Measurements from ENCODE around the gene CILP2.
A peak's percentile ranks its signal among the peaks of the same experiment; 100 is the strongest.

The CILP2 gene

DNA sequence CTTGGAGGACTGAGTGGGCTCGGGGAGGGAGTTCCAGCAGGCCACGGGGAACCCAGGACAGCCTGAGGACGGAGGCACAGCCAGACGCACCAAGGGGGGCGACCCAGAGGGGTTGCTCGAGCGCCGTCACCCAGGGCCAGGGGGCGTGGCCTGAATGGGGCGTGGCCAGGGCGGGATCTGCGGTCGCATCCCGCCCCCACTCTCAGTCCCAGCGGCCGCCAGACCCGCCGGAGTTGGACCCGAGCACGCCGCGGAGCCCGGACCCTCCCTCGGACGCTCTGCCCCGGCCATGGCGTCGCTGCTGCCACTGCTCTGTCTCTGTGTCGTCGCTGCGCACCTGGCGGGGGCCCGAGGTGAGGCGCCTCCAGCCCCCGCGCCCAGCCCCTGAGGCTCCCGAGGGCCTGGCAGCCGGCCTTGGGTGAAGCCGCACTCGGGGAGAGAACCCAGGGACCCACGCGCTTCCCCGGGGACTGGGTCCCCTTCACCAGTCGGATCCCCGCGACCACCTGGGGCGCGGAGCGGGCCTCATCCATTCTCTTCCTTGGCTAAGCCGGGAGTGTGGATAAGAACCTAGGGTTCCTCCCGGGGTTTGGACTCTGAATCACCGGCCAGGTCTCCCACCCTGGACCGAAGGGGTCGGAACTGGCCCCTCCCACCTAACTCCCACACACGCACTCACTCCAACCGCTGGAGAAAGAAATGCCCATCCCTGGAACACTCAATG is at the start of gene CILP2:
TSS of gene CILP2 (plus strand) at position 205 of the 724 bp plus-strand sequence. CDS start at position 290, 85 bp downstream.
- DNase-seq = no peak

- DNase-seq = peak; percentile 97
These were observed 49.0 kb upstream of the CILP2 start for GRCh38 chr19:19488875-19489690.

- no peak for DNase-seq
These were observed 48.3 kb upstream of the CILP2 start for GRCh38 chr19:19489804-19490204.

GRCh38 chr19:19490214-19490968 is 47.7 kb upstream of the CILP2 start:
- peak; percentile 83 for DNase-seq

- no peak for DNase-seq
These were observed 46.6 kb upstream of the CILP2 start for GRCh38 chr19:19491321-19492025.

GRCh38 chr19:19492026-19492610 is 45.9 kb upstream of the CILP2 start:
- no peak for DNase-seq

DNA sequence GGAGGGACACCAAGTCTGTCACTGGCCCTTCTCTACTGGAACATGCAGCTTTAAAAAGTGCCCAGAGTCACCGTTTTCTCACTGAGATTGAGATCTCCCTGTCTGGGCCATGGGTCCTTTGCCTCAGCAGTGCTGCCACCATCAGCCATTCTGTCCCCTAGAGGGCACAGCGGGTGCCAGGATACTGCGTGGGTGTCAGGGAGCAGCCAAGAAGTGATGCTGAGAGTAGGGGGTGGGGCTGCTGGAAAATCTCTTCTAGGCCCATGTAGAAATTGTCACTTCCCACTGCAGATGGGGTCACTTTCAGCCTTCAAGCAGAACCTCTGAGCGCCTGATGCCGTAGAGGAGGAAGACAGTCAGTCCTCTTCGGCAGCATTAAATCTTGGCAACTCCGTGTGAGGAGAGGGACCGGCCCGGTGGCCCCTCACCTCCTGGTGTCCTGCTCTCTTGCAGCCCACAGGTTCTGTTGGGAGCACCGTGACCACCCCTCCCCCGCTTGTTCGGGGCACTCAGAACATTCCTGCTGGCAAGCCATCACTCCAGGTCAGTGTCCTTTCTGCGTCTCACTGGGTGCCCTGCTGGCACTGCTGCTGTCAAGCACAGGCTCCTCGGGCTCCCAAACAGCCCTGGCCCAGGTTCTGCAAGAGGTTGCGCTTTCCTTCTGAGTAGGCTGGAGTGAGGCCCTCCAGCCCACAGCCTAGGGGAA is 44.1 kb upstream of the CILP2 start:
- DNase-seq = no peak

GRCh38 chr19:19495614-19496603 is 42.2 kb upstream of the CILP2 start:
- no peak for DNase-seq

DNA sequence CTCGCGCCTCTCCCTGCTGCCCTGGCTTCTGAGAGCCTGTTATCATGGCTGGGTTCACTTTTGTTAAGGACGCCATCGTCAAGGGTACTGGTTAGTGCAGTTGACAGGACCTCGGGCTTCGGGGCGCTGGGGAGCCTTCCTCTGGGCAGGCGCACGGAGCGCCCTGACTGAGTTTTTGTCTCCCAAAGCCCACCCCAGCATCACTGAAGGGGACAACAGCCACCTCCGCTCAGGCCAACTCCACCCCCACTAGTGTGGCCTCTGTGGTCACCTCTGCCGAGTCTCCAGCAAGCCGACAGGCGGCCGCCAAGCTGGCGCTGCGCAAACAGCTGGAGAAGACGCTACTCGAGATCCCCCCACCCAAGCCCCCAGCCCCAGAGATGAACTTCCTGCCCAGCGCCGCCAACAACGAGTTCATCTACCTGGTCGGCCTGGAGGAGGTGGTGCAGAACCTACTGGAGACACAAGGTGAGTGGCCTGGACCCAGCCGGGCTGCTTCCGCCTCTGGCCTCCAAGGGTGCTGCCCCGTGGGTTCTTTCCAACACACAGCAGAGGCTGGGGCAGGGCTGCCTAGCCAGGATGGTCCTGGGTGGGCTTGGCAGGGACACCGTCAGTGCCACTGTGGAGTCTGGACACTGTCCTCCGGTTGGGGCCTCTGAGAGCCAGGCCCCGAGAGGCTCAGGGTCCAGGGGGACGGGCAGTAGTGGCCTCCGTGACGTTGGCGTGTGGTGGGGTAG is 39.6 kb upstream of the CILP2 start:
- DNase-seq = no peak

DNA sequence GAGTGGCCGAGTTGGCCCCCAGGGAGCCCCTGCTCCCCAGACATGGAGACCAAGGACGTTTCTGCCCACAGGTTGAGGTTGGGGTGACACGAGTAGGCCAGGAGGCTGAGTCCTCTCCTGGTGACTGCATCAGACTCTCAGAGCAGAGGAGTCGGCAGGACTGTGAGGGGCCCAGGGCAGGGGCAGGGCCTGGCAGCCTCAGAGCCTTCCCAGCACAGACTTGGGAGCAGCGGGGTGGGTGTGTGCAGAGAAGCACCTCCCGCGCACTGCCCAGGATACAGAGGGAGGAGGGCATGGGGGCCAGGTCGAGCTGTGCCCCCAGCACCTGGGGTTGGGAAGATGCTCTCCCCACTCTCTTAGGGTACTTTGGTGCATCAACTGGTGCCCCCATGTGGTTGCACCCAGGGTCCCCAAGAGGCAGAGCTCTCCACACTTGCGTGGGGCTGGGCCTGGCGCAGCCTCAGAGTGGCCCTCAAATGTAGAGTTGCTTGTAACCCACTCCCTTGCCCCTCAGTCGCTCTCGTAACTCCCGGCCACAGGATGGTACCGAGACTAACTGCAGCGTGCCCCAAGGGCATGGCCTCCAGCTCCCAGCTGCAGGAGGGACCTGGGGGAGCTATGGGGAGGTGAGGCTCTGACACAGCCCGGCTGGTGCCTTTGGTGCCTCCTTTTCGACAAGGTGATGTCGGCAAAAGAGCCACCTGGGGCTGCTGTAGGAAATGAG is 38.6 kb upstream of the CILP2 start:
- DNase-seq = no peak

- no peak for DNase-seq
These were observed 37.0 kb upstream of the CILP2 start for GRCh38 chr19:19500975-19501644.

DNA sequence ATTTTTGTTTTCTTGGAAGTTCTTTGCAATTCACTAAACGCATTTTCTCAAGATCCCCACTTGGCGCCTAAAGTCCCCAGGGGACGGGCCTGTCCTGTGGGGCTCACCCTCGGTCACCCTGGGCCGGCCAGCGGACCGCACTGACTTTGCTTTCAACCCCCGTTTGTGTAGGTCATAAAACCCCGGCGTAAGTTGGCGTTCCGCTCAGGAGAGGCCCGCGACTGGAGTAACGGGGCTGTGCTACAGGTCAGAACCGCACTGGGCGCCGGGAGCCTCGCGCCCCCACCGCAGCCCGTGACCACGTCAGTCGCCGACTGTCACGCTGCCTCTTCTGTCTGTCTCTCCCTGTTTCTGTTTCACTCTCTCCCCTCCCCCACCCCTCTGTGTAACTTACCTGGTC is 36.3 kb upstream of the CILP2 start:
- DNase-seq = no peak

DNA sequence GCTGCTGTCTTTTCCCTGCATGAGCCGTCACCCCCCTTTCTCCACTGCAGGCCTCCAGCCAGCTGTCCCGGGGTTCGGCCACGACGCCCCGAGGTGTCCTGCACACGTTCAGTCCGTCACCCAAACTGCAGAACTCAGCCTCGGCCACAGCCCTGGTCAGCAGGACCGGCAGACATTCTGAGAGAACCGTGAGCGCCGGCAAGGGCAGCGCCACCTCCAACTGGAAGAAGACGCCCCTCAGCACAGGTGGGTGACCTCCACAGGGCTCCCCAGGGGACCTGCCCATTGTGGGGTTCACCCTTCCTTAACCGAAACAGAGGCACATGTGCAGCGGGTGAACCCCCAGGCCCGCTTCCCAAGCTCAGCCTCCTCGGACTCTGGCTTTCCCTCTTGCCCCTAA is 35.8 kb upstream of the CILP2 start:
- DNase-seq = no peak

- DNase-seq = no peak
These were observed 35.1 kb upstream of the CILP2 start for GRCh38 chr19:19502808-19503602.

GRCh38 chr19:19504754-19505668 is 33.1 kb upstream of the CILP2 start:
- DNase-seq = no peak

DNA sequence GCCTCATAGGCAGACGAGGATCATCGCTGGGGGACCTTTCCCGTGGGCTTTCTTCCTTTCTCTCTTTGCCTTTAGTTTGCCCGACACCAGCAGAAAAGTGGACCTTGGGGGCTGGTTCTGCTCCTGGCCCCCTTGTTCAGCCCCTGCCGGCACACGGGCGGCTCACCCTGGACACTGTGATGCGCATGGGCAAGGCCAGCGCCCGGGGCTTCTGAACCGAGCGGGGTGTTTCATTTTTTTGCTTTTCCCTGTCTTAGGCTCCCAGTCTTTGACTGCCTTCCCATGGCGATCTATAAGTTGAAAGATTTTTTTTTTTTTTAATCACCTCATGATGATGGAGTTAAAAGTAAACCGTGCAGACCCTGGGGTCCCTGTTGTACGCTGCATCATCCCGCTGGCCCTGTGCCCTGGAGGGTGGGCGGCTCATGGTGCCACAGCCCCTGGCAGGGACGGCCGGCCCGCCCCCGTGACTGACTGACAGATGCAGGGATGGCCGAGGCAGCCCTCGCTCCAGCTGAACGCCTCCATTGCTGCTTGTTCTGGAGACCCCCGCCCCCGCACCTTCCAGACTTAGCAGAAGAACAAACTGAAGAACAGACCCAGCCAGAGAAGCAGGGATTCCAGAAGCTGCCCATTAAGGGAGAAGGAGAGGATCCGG is 32.3 kb upstream of the CILP2 start:
- no peak for DNase-seq

Data from CD4-positive, alpha-beta T cell treated with Interleukin-4 for 4 hours (primary cell).